ENCODE results near the gene MAML2.

The MAML2 gene

DNA sequence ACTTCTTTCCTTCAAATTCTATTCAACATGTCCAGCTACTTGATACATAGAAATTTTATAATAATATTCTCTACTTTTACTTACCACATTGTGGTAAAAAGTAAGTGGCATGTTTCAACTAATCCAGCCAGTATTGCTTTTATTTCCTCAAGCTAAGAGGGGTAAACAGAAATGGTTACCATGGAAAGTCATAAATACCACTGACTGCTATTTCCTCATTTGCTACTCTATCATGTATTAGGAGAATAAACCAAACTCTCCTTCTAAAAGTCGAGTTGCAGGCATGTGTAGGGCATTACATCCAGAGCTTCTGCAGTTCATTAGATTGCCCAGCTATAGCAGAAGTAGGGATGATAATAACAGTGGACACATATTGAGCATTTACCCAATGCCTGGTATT is 208.4 kb downstream of the MAML2 start:
- H3K27ac ChIP-seq = no peak overlapping the region
- TF ChIP-seq ZFX (IDR thresholded peaks at IDR 0.05; ENCODE audit: borderline replicate concordance) = no peak
- TF ChIP-seq, protein P1, sequence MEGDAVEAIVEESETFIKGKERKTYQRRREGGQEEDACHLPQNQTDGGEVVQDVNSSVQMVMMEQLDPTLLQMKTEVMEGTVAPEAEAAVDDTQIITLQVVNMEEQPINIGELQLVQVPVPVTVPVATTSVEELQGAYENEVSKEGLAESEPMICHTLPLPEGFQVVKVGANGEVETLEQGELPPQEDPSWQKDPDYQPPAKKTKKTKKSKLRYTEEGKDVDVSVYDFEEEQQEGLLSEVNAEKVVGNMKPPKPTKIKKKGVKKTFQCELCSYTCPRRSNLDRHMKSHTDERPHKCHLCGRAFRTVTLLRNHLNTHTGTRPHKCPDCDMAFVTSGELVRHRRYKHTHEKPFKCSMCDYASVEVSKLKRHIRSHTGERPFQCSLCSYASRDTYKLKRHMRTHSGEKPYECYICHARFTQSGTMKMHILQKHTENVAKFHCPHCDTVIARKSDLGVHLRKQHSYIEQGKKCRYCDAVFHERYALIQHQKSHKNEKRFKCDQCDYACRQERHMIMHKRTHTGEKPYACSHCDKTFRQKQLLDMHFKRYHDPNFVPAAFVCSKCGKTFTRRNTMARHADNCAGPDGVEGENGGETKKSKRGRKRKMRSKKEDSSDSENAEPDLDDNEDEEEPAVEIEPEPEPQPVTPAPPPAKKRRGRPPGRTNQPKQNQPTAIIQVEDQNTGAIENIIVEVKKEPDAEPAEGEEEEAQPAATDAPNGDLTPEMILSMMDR (IDR thresholded peaks at IDR 0.05) = no peak

DNA sequence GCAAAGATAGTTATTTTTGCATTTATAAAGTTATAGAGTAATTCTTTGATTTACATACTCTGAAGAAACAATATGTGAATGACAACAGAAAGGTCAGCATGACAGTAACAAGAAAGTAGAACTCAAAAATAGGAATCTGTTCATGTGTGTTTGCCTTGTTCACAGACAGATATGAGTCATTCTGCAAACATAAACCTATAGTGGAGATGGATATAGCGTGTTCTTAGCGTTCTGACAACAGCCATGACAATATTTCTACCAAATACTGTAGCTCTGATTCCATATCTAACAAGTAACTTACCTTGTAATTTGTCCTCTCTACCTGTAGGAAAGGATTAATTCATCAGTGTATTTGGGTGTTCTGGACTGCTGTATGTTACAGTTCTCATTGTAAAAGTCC is 210.6 kb downstream of the MAML2 start:
- no peak overlapping the region for H3K27ac ChIP-seq
- TF ChIP-seq, protein P1 (IDR thresholded peaks at IDR 0.05) = no peak
- no peak for TF ChIP-seq ZFX (IDR thresholded peaks at IDR 0.05; ENCODE audit: borderline replicate concordance)

DNA sequence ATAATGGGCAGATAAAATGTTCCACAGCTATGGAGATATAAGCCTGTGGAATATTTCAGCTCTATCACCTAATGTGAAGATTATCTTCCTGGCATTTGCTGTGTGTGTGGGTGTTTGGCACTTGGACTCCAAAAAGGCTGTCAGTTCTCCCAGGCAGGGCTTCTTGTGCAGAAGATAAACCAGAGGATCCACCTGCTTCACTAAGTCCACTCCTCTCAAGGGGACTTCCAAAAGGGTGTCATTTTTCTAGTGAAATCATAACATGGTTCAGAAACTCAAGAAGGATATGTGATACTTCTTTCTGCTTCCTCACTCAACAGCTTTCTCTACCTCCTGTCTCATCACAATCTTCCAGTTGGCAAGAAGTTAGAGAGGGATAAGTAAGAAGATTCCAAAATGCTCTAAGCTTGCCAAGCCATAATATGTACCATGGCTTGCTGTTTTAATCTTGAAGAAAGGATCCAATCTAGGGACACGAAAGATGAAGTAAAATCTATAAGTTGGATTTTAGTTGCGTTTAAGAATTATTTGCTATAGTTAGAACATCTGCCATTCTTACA is 212.9 kb downstream of the MAML2 start:
- TF ChIP-seq, protein P1 (IDR thresholded peaks at IDR 0.05) = no peak
- no peak for TF ChIP-seq ZFX (IDR thresholded peaks at IDR 0.05; ENCODE audit: borderline replicate concordance)
- H3K27ac ChIP-seq = no peak overlapping the region

DNA sequence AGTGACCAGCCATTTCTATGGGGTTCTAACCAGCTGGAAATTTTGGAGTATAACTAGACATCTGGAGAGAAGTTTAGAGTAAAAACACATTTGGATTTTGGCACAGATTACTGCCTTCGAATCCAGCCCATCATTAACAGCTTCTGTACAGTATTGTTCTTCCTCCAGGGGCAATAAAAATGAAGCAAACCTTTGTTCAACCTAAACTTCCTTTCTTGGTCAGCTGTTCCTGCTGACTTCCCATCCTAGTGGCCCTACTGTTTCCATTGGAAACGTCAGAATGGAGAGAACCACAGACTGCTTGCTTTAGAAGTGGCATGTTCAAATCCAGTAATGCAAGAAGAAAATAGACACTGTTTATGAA is 215.4 kb downstream of the MAML2 start:
- no peak overlapping the region for H3K27ac ChIP-seq
- TF ChIP-seq, protein P1 (IDR thresholded peaks at IDR 0.05) = no peak
- TF ChIP-seq ZFX (IDR thresholded peaks at IDR 0.05; ENCODE audit: borderline replicate concordance) = no peak

DNA sequence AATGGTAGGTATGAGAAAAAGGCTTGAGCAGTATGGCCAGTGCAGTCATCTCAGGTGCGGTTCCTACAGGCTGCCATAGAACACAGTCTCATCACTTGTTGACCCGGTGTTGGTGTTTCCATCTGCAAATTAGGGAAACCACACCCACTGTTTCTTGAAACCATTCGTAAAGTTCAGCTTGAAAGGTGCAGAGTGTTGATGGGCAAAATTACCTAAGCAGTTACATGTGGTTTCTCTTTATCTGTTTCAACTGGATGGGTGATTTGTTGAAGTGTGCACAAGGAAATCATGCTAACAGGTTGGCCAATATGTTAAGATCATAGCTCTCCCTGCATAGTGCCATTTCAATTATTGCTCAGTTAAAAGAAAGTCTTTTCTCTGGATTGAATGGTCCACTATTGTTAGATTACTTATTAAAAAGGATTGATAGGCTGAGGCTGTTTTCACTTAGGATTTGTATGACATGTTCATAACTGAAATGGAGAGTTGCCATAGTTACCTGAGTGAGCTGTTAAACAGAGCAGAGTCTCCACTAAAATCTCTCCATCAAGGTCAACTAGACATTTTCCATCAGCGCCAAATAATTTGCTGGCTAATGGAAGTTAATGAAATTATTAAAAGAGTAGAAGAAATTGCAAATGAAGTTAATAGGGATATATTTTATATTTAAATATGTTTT is 215.9 kb downstream of the MAML2 start:
- H3K27ac ChIP-seq = no peak overlapping the region
- TF ChIP-seq ZFX (IDR thresholded peaks at IDR 0.05; ENCODE audit: borderline replicate concordance) = no peak
- TF ChIP-seq, protein P1 (IDR thresholded peaks at IDR 0.05) = no peak

DNA sequence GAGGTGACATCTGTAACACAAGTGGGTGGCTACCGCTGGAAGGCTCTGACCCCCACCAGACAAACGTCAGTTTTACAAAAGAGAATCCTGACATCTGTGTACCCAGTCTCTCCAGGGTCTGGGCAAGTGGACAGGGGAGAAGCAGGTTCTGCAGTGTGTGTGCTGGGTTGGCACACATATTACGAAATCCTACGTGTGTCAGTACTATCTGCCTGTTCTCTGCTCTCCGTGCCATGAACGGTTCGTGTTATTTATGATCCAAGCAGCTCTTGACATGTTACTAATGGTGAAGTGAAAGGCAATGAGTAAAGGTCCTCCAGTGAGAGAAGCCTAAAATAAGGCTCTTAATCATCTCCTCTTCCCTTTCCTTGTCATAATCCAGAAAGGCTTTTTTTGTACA is 217.6 kb downstream of the MAML2 start:
- no peak overlapping the region for H3K27ac ChIP-seq
- no peak for TF ChIP-seq ZFX (IDR thresholded peaks at IDR 0.05; ENCODE audit: borderline replicate concordance)
- TF ChIP-seq, protein P1 (IDR thresholded peaks at IDR 0.05) = no peak

DNA sequence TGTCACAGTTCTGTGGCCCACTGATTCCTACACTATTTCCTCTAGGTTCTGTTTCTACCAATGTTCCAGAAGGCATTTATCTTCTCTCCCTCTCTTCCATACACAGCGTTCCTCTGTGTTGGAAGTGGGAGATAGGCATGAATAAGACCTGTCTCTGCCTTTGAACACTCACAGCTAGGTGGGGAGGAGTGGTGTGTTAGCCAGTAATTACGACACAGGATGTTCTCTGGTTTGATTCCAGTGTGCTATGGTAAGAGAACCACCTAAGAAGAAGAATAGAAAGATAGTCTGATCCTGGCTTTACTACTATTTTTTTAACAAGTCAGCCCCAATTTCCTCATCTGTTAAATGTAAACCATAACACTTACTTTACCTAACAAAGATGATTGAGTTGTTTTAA is 218.8 kb downstream of the MAML2 start:
- H3K27ac ChIP-seq = no peak overlapping the region
- TF ChIP-seq, protein P1 (IDR thresholded peaks at IDR 0.05) = no peak
- no peak for TF ChIP-seq ZFX (IDR thresholded peaks at IDR 0.05; ENCODE audit: borderline replicate concordance)

All from 22Rv1 (cell line).